A673 (cell line): ENCODE results near the gene NFATC1.

Experiments
- EZH2 ChIP-seq: fragments of 200-600 bp; sonication (generic); IDR thresholded peaks from 2 replicates; pipeline ENCODE4 v1.6.1; 2017; ENCODE audit warnings: borderline replicate concordance, low read depth, mild to moderate bottlenecking, mixed read lengths, antibody characterized with exemption, low read length; ENCODE audit not compliant: poor library complexity, severe bottlenecking
- TF ChIP-seq, protein P1 (sequence below): fragments of 300-800, 200-600 bp; sonication (generic); conservative IDR thresholded peaks from 2 replicates; pipeline ENCODE4 v1.5.1; 2017; ENCODE audit warnings: low read depth, mild to moderate bottlenecking, antibody characterized with exemption, low read length, moderate library complexity, mixed read lengths

DNA sequence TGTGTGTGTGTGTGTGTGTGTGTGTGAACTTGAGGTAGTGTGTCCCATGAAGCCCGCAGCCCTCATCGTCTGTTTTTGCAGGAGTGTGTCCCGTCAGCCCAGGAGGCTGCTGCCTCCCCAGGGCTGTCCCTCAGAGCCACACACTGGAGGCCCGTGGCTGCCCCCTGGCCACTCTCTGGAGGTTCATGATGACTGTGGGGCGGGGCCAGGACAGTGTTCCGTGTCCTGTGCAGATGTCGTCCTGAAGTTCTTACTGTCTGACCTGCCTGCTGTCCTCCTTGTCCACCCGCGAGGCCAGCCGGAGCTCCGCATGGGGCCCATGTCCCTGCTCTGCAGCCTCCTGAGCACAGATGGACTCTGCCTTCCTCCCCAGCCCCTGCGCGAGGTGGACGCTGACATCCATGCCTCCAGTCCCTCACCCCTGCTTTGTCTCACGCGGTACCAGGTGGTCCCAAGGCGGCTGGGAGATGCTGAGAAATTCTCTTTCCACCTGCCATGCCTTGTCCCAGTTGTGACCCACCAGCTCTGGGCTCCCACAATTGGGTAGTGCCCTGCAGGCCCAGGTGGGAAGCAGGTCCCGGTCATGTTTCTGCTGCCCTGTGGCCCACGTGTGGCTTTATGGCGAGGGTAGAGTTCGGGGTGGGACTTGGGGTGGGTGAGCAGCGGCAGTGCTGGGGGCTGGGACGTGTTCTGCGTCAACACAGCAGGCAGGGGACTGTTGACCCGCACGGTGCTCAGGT lies 92.8 kb downstream of the NFATC1 start:
- no peak for TF ChIP-seq EZH2
- TF ChIP-seq, protein P1, sequence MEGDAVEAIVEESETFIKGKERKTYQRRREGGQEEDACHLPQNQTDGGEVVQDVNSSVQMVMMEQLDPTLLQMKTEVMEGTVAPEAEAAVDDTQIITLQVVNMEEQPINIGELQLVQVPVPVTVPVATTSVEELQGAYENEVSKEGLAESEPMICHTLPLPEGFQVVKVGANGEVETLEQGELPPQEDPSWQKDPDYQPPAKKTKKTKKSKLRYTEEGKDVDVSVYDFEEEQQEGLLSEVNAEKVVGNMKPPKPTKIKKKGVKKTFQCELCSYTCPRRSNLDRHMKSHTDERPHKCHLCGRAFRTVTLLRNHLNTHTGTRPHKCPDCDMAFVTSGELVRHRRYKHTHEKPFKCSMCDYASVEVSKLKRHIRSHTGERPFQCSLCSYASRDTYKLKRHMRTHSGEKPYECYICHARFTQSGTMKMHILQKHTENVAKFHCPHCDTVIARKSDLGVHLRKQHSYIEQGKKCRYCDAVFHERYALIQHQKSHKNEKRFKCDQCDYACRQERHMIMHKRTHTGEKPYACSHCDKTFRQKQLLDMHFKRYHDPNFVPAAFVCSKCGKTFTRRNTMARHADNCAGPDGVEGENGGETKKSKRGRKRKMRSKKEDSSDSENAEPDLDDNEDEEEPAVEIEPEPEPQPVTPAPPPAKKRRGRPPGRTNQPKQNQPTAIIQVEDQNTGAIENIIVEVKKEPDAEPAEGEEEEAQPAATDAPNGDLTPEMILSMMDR: no peak
